B cell (primary cell): Measurements from ENCODE around the gene TNP2. TPM values are rescaled to one million over a fixed set of nuclear protein-coding genes. Genes with fewer than 3 reads are reported as not detected.
A peak's percentile ranks its signal among the peaks of the same experiment; 100 is the strongest.

Source experiments
- ATAC-seq: fragments of 200-7000 bp; cut with Tn5 transposase; one replicate; pipeline ENCODE4 v1.10.0; 2021; ENCODE audit warnings: low read depth, mild to moderate bottlenecking, moderate number of reproducible peaks, moderate library complexity
- CTCF ChIA-PET: fragments of 350-600 bp; sonication (Branson Sonifier 250); formaldehyde crosslinking; loops from one replicate; lab custom pipeline; 2021; ENCODE audit warnings: antibody characterized with exemption, inconsistent platforms; lab: Charles Lee
- POLR2A ChIA-PET: fragments of 350-600 bp; sonication (Branson Sonifier 250); formaldehyde crosslinking; loops from one replicate; lab custom pipeline; 2021; ENCODE audit warnings: antibody characterized with exemption; lab: Charles Lee
- DNase-seq: peaks from one replicate; pipeline ENCODE4 v3.0.0; 2013
- H2AFZ ChIP-seq: 2 replicates; pipeline ENCODE4 v1.6.1; 2012; ENCODE audit warnings: mild to moderate bottlenecking, low read depth, low read length; ENCODE audit not compliant: insufficient read depth, poor library complexity, severe bottlenecking
- H3K27ac ChIP-seq, 2 donors: 1 replicate in 1 of 2; 2 replicates in 1 of 2; pipeline ENCODE4 v1.5.1; 2012 to 2013; ENCODE audit warnings: low read length in 2 of 2, mild to moderate bottlenecking in 2 of 2, moderate library complexity in 1 of 2
- H3K27me3 ChIP-seq, 4 experiments: fragments of 200-600 bp in 1 of 4; sonication (generic) in 1 of 4; replicated peaks in 1 of 4; 1 replicate in 2 of 4; 2 replicates in 2 of 4; pipeline versions ENCODE4 v1.6.1 to v1.7.0; 2013 to 2016; ENCODE audit warnings: low read length in 3 of 4, mild to moderate bottlenecking in 2 of 4, mixed read lengths in 1 of 4, moderate library complexity in 1 of 4; ENCODE audit not compliant: insufficient read depth in 4 of 4, control insufficient read depth in 3 of 4; ENCODE audit errors: control extremely low read depth in 1 of 4
- H3K36me3 ChIP-seq, 2 experiments: replicated peaks in 1 of 2; 1 replicate in 1 of 2; 2 replicates in 1 of 2; pipeline versions ENCODE4 v1.6.1 to v1.7.1; 2013; ENCODE audit warnings: low read length in 1 of 2; ENCODE audit not compliant: insufficient read depth in 2 of 2, control insufficient read depth in 1 of 2; ENCODE audit errors: control extremely low read depth in 1 of 2, extremely low read depth in 1 of 2
- H3K4me1 ChIP-seq, 2 donors: fragments of 200-600 bp in 1 of 2; sonication (generic) in 1 of 2; 1 replicate in 1 of 2; 2 replicates in 1 of 2; pipeline versions ENCODE4 v1.5.1 to v1.6.1; 2013 to 2017; ENCODE audit warnings: low read length in 2 of 2; ENCODE audit not compliant: control insufficient read depth in 2 of 2, insufficient read depth in 2 of 2
- H3K4me2 ChIP-seq: replicated peaks from 2 replicates; pipeline ENCODE3; 2012; ENCODE audit warnings: mild to moderate bottlenecking, low read depth, low read length; ENCODE audit not compliant: poor library complexity, severe bottlenecking
- H3K4me3 ChIP-seq, 5 experiments: fragments of 200-600 bp in 1 of 5; sonication (generic) in 1 of 5; 1 replicate in 3 of 5; 2 replicates in 2 of 5; pipeline versions ENCODE4 v1.5.1 to v1.7.0; 2011 to 2016; ENCODE audit warnings: low read length in 4 of 5, mild to moderate bottlenecking in 4 of 5, low read depth in 2 of 5, control low read depth in 1 of 5, moderate library complexity in 1 of 5; ENCODE audit not compliant: insufficient read depth in 1 of 5; ENCODE audit errors: control extremely low read depth in 1 of 5, extremely low read depth in 1 of 5
- H3K79me2 ChIP-seq: fragments of 200-600 bp; sonication (generic); one replicate; pipeline ENCODE4 v1.6.0; 2016; ENCODE audit warnings: low read length; ENCODE audit not compliant: control insufficient read depth, insufficient read depth
- H3K9ac ChIP-seq: fragments of 200-600 bp; sonication (generic); 2 replicates; pipeline ENCODE4 v1.6.1; 2017; ENCODE audit warnings: mild to moderate bottlenecking, low read length, moderate library complexity
- H3K9me3 ChIP-seq, 3 donors: one replicate each; pipeline versions ENCODE4 v1.6.1 to v1.7.1; 2013; ENCODE audit warnings: low read length in 2 of 3; ENCODE audit not compliant: control insufficient read depth in 2 of 3, insufficient read depth in 1 of 3; ENCODE audit errors: control extremely low read depth in 1 of 3
- H4K20me1 ChIP-seq: 2 replicates; pipeline ENCODE4 v1.6.0; 2012; ENCODE audit warnings: mild to moderate bottlenecking, low read length; ENCODE audit not compliant: insufficient read depth, control insufficient read depth, poor library complexity, severe bottlenecking
- H3K27ac Mint-ChIP-seq: one replicate; pipeline ENCODE4 v1.8.0; 2021; ENCODE audit warnings: mixed read lengths
- H3K27me3 Mint-ChIP-seq: one replicate; pipeline ENCODE4 v1.8.0; 2021; ENCODE audit warnings: mixed read lengths
- H3K4me1 Mint-ChIP-seq: one replicate; pipeline ENCODE4 v1.8.0; 2021; ENCODE audit warnings: mixed read lengths
- H3K4me3 Mint-ChIP-seq: one replicate; pipeline ENCODE4 v1.8.0; 2021; ENCODE audit warnings: mixed read lengths
- H3K9me3 Mint-ChIP-seq: one replicate; pipeline ENCODE4 v1.8.0; 2022; ENCODE audit warnings: mixed read lengths; ENCODE audit not compliant: insufficient read depth
- EZH2 ChIP-seq: IDR thresholded peaks from 2 replicates; pipeline ENCODE4 v1.6.1; 2012; ENCODE audit warnings: borderline replicate concordance, low read depth, mild to moderate bottlenecking, moderate library complexity, low read length; ENCODE audit not compliant: insufficient read depth, poor library complexity, severe bottlenecking
- WGBS: methylation state at CpG from one replicate; pipeline ENCODE4 v1.1.5; 2013; ENCODE audit warnings: missing lambda C conversion rate; ENCODE audit not compliant: insufficient coverage; 5-methylcytosine and 5-hydroxymethylcytosine counted together
- intact Hi-C: fragments of 100-400 bp; cut with micrococcal nuclease; formaldehyde crosslinking; loops from one replicate; pipeline ENCODE4 v1.10.0; 2022
- polyA plus RNA-seq: library from polyadenylated mRNA; depleted of rRNA; stranded (reverse); fragments of >200 nt; gene quantifications from 2 replicates; pipeline ENCODE4 v1.2.3, GENCODE V29; 2012
- total RNA-seq, 2 donors: library from RNA; stranded (reverse); fragments of 120-200 nt in 1 of 2; gene quantifications; 1 replicate in 1 of 2; 2 replicates in 1 of 2; pipeline versions ENCODE4 v1.2.3 to v1.2.4, GENCODE V29; 2013 to 2022
- TF ChIP-seq, protein P1 (sequence below): fragments of 200-600 bp; IDR thresholded peaks from one replicate; pipeline ENCODE4 v1.8.0; 2022; ENCODE audit warnings: antibody characterized with exemption, mild to moderate bottlenecking

Gene TNP2
- total and polyA plus RNA-seq, 2 donors (not counting 1 experiment from before 2014, with no cell fraction given): not detected

DNA sequence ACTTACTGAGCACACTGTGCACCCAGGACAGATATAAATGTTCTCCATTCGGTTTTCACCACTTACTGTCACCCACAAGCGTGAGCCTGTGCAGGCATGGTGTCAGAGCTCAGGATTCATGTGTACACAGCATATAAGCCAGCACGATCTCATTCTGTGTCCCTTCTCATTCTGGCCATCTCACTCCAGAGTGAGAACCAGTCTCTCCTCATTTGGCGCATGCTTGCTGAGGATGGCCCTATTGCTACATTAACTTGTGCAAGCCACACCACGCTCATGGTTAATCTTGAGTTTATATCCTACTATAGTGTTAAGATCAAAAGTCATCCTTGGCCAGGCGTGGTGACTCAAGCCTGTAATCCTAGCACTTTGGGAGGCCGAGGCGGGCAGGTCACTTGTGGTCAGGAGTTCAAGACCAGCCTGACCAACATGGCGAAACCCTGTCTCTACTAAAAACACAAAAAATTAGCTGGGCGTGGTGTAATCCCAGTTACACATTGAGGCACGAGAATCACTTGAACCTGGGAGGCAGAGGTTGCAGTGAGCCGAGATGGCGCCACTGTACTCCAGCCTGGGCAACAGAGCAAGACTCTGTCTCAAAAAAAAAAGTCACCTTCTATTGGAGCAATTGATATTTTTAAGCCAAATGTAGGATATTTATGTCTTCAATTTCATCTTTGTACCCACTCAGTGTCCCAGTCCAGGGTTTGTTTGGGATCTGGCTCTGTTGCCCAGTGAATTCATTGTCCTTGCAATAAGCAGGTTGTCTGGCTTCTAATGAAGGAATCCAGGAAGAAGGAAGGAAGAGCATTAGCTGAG, 34.0 kb downstream of the TNP2 start:
- ChIA-PET CTCF (interaction anchor here (0.7 to 1.3 kb wide), 2 partner anchors 20 to 475 kb away, joined by 3 read pairs; no protein-coding TSS in a partner anchor), POLR2A (interaction anchor here (0.6 kb wide), 1 partner anchor 8 kb away, joined by 4 read pairs; no protein-coding TSS in a partner anchor)
- intact Hi-C loops: no loop called here
- Histone ChIP-seq H2AFZ (no peak overlapping the region), H3K27me3 (no peaks in the 10 kb centered on the region), H4K20me1 (no peaks in the 10 kb centered on the region), H3K79me2 (no peaks in the 10 kb centered on the region), H3K4me1 (peaks cover 16 to 19% of the 10 kb centered on the region in 2 donors), H3K4me2 (no peak overlapping the region), H3K36me3 (no peaks in the 10 kb centered on the region), H3K27ac (no peak overlapping the region), H3K9me3 (no peaks in the 10 kb centered on the region), H3K4me3 (no peak overlapping the region), H3K9ac (no peak overlapping the region)
- ATAC-seq (no peak), DNase-seq (no peak)
- H3K9me3 Mint-ChIP-seq: no peaks in the 10 kb centered on the region
- peak overlapping the region; percentile 3 for H3K4me3 Mint-ChIP-seq
- H3K27ac Mint-ChIP-seq: no peak overlapping the region
- TF ChIP-seq, protein P1, sequence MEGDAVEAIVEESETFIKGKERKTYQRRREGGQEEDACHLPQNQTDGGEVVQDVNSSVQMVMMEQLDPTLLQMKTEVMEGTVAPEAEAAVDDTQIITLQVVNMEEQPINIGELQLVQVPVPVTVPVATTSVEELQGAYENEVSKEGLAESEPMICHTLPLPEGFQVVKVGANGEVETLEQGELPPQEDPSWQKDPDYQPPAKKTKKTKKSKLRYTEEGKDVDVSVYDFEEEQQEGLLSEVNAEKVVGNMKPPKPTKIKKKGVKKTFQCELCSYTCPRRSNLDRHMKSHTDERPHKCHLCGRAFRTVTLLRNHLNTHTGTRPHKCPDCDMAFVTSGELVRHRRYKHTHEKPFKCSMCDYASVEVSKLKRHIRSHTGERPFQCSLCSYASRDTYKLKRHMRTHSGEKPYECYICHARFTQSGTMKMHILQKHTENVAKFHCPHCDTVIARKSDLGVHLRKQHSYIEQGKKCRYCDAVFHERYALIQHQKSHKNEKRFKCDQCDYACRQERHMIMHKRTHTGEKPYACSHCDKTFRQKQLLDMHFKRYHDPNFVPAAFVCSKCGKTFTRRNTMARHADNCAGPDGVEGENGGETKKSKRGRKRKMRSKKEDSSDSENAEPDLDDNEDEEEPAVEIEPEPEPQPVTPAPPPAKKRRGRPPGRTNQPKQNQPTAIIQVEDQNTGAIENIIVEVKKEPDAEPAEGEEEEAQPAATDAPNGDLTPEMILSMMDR: no peak
- TF ChIP-seq EZH2: no peak
- peaks cover 28% of the 10 kb centered on the region for H3K4me1 Mint-ChIP-seq
- H3K27me3 Mint-ChIP-seq: no peaks in the 10 kb centered on the region
- 89% methylated on average over 8 of the region's 13 CpGs for WGBS
